ENCODE measurements around the gene OR2A5. TPM values are rescaled to one million over a fixed set of nuclear protein-coding genes. Genes with fewer than 3 reads are reported as not detected.

OR2A5 gene
- total and polyA plus RNA-seq, 2 of the 8 experiments (the other 6 are each of a cell fraction or from before 2014, with no cell fraction given): not detected

Small RNAs within 50 kb of the gene (small RNA-seq; reads per million reads assigned to genes)
- gene OR2A41P (ENCODE audit: insufficient read depth): not detected

Other genes with a start within 250 kb of the OR2A5 start
- gene TCAF1, start 146.8 kb upstream of the OR2A5 start, total RNA-seq (2021; fragmentation: NEBNext Ultra II Directional; extraction: Animal tissue kit (Norgen Biotek cat#: 25700)): 28.0 and 30.7 TPM in 2 replicates
- 9.6 and 20.4 TPM in 2 replicates for gene TCAF1, start 146.8 kb upstream of the OR2A5 start, polyA plus RNA-seq (2011; rRNA removed)
- gene OR2F2, start 113.7 kb upstream of the OR2A5 start, total RNA-seq (2021; fragmentation: NEBNext Ultra II Directional; extraction: Animal tissue kit (Norgen Biotek cat#: 25700)): not detected in 2 replicates
- gene OR2F2, start 113.7 kb upstream of the OR2A5 start, polyA plus RNA-seq (2011; rRNA removed): not detected in 2 replicates
- 0.19 TPM in 1 of 2 replicates, not detected in the other for gene OR2F1, start 94.1 kb upstream of the OR2A5 start, total RNA-seq (2021; fragmentation: NEBNext Ultra II Directional; extraction: Animal tissue kit (Norgen Biotek cat#: 25700))
- 0.08 TPM in 1 of 2 replicates, not detected in the other for gene OR2F1, start 94.1 kb upstream of the OR2A5 start, polyA plus RNA-seq (2011; rRNA removed)
- not detected in 2 replicates for gene OR6B1, start 48.6 kb upstream of the OR2A5 start, total RNA-seq (2021; fragmentation: NEBNext Ultra II Directional; extraction: Animal tissue kit (Norgen Biotek cat#: 25700))
- not detected in 2 replicates for gene OR6B1, start 48.6 kb upstream of the OR2A5 start, polyA plus RNA-seq (2011; rRNA removed)
- gene OR2A25, start 20.9 kb downstream of the OR2A5 start, total RNA-seq (2021; fragmentation: NEBNext Ultra II Directional; extraction: Animal tissue kit (Norgen Biotek cat#: 25700)): not detected in 2 replicates
- not detected in 2 replicates for gene OR2A25, start 20.9 kb downstream of the OR2A5 start, polyA plus RNA-seq (2011; rRNA removed)
- gene OR2A12, start 37.3 kb downstream of the OR2A5 start, total RNA-seq (2021; fragmentation: NEBNext Ultra II Directional; extraction: Animal tissue kit (Norgen Biotek cat#: 25700)): not detected in 2 replicates
- gene OR2A12, start 37.3 kb downstream of the OR2A5 start, polyA plus RNA-seq (2011; rRNA removed): not detected in 2 replicates
- gene OR2A2, start 60.6 kb downstream of the OR2A5 start, total RNA-seq (2021; fragmentation: NEBNext Ultra II Directional; extraction: Animal tissue kit (Norgen Biotek cat#: 25700)): not detected in 2 replicates
- gene OR2A2, start 60.6 kb downstream of the OR2A5 start, polyA plus RNA-seq (2011; rRNA removed): not detected in 2 replicates
- gene OR2A14, start 74.2 kb downstream of the OR2A5 start, total RNA-seq (2021; fragmentation: NEBNext Ultra II Directional; extraction: Animal tissue kit (Norgen Biotek cat#: 25700)): not detected in 2 replicates
- not detected in 2 replicates for gene OR2A14, start 74.2 kb downstream of the OR2A5 start, polyA plus RNA-seq (2011; rRNA removed)
- gene CTAGE4, start 134.5 kb downstream of the OR2A5 start, total RNA-seq (2021; fragmentation: NEBNext Ultra II Directional; extraction: Animal tissue kit (Norgen Biotek cat#: 25700)): 9.8 and 10.3 TPM in 2 replicates
- gene CTAGE4, start 134.5 kb downstream of the OR2A5 start, polyA plus RNA-seq (2011; rRNA removed): 1.7 and 2.9 TPM in 2 replicates
- 11.8 and 14.2 TPM in 2 replicates for gene ARHGEF35, start 146.9 kb downstream of the OR2A5 start, total RNA-seq (2021; fragmentation: NEBNext Ultra II Directional; extraction: Animal tissue kit (Norgen Biotek cat#: 25700))
- gene ARHGEF35, start 146.9 kb downstream of the OR2A5 start, polyA plus RNA-seq (2011; rRNA removed): 0.86 and 1.3 TPM in 2 replicates
- gene OR2A42, start 190.7 kb downstream of the OR2A5 start, total RNA-seq (2021; fragmentation: NEBNext Ultra II Directional; extraction: Animal tissue kit (Norgen Biotek cat#: 25700)): not detected in 2 replicates
- gene OR2A42, start 190.7 kb downstream of the OR2A5 start, polyA plus RNA-seq (2011; rRNA removed): 0.09 TPM in 1 of 2 replicates, not detected in the other
- 1.6 and 1.9 TPM in 2 replicates for gene OR2A7, start 215.8 kb downstream of the OR2A5 start, total RNA-seq (2021; fragmentation: NEBNext Ultra II Directional; extraction: Animal tissue kit (Norgen Biotek cat#: 25700))
- 3.3 and 3.4 TPM in 2 replicates for gene OR2A7, start 215.8 kb downstream of the OR2A5 start, polyA plus RNA-seq (2011; rRNA removed)
- gene CTAGE8, start 220.3 kb downstream of the OR2A5 start, total RNA-seq (2021; fragmentation: NEBNext Ultra II Directional; extraction: Animal tissue kit (Norgen Biotek cat#: 25700)): not detected in 2 replicates
- not detected in 2 replicates for gene CTAGE8, start 220.3 kb downstream of the OR2A5 start, polyA plus RNA-seq (2011; rRNA removed)

Measured in H1 (cell line).